ENCODE data around the gene TF. TPM values are rescaled to one million over a fixed set of nuclear protein-coding genes. Genes with fewer than 3 reads are reported as not detected.

TF gene
- total RNA-seq, 4 donors from 2014 or later: 17.0 to 111 (median 31.9) TPM

GRCh38 chr3:133753107-133753778 lies 7.0 kb downstream of the TF start:
- DNase-seq (ENCODE audit: low spot score) (no peak), ATAC-seq (ENCODE audit: low FRiP score) (no peak)
- no peak for TF ChIP-seq CTCF (IDR thresholded peaks at IDR 0.05)

GRCh38 chr3:133753779-133754164 lies 7.6 kb downstream of the TF start:
- no peak for TF ChIP-seq CTCF (IDR thresholded peaks at IDR 0.05)
- ATAC-seq (ENCODE audit: low FRiP score) (no peak), DNase-seq (ENCODE audit: low spot score) (no peak)

GRCh38 chr3:133754455-133754854 lies 8.3 kb downstream of the TF start:
- DNase-seq (ENCODE audit: low spot score) (no peak), ATAC-seq (ENCODE audit: low FRiP score) (no peak)
- TF ChIP-seq CTCF (IDR thresholded peaks at IDR 0.05): no peak

GRCh38 chr3:133754973-133755828 lies 9.0 kb downstream of the TF start:
- no peak for DNase-seq (ENCODE audit: low spot score)
- TF ChIP-seq CTCF (IDR thresholded peaks at IDR 0.05): no peak
- ATAC-seq (ENCODE audit: low FRiP score): no peak

GRCh38 chr3:133756716-133757694 lies 10.8 kb downstream of the TF start:
- DNase-seq (ENCODE audit: low spot score) (no peak), ATAC-seq (ENCODE audit: low FRiP score) (no peak)
- TF ChIP-seq CTCF (IDR thresholded peaks at IDR 0.05): no peak

- DNase-seq (ENCODE audit: low spot score): no peak
- no peak for ATAC-seq (ENCODE audit: low FRiP score)
- TF ChIP-seq CTCF (IDR thresholded peaks at IDR 0.05): no peak
Measured at GRCh38 chr3:133757701-133758567, 11.7 kb downstream of the TF start.

All from omental fat pad (tissue), 4 donors.